ENCODE measurements around the gene UBAP1.
"Not testable (repeated sequence)": the region's sequence is repeated elsewhere in the genome, so short reads cannot be mapped to it uniquely, and the experiment has no call there.

UBAP1 gene

GRCh38 chr9:34245212-34245611 lies 66.4 kb downstream of the UBAP1 start:
- not testable (repeated sequence) for H3K4me2 ChIP-seq (ENCODE audit: low read length); H3K4me3 ChIP-seq (ENCODE audit: low read depth, low read length); H3K27me3 ChIP-seq (ENCODE audit: insufficient read depth, low read length); H3K18ac ChIP-seq (ENCODE audit: low read length); H3K23ac ChIP-seq (ENCODE audit: low read length); H2BK5ac ChIP-seq (ENCODE audit: low read depth, low read length, poor library complexity); H3K9ac ChIP-seq (ENCODE audit: low read length); H4K91ac ChIP-seq (ENCODE audit: low read depth, low read length); H3K9me3 ChIP-seq (ENCODE audit: insufficient read depth, low read depth, low read length); H4K8ac ChIP-seq (ENCODE audit: low read depth, low read length); H3K27ac ChIP-seq (ENCODE audit: low read depth, low read length); H2AK5ac ChIP-seq (ENCODE audit: low read length); DNase-seq; H3K4me1 ChIP-seq (ENCODE audit: control insufficient read depth in 1 of 2, insufficient read depth in 2 of 2, low read length in 2 of 2); H3K79me2 ChIP-seq (ENCODE audit: control insufficient read depth, insufficient read depth, low read length, poor library complexity); H2BK12ac ChIP-seq (ENCODE audit: low read length); H3K79me1 ChIP-seq (ENCODE audit: low read length); H2BK120ac ChIP-seq (ENCODE audit: insufficient read depth, low read length, poor library complexity); H4K12ac ChIP-seq (ENCODE audit: low read depth, low read length); H3K4ac ChIP-seq (ENCODE audit: low read depth, low read length); H2AFZ ChIP-seq (ENCODE audit: insufficient read depth, low read length, poor library complexity); H3K14ac ChIP-seq (ENCODE audit: low read length)
- H3K36me3 ChIP-seq (ENCODE audit: control insufficient read depth in 1 of 2, insufficient read depth in 2 of 2, low read length in 2 of 2) = peaks cover 37 to 51% of the 10 kb centered on the region in 2 experiments
- WGBS (ENCODE audit: extremely low coverage, insufficient coverage, insufficient read length) = no CpG with 5 or more reads among the region's 2 CpGs

DNA sequence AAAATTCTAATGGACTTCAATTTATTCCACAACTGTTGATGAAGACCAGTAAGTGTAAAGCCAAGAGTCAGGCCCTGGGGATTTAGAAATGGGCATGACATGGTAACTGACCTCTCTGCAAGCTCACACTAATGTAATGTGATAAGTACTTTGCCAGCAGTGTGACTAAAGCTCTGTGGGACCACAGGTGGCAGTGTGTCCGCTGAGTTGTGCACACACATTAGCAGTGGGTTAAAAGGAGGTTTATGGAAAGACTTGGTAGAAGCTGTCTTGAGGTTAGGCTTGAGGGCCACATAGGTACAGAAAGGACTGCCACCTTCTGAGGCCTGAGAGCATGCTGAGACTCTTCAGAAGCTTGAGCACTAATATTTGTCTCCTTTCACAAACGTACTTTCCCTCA lies 67.6 kb downstream of the UBAP1 start:
- H3K27ac ChIP-seq (ENCODE audit: low read depth, low read length) = no peak overlapping the region
- no peak for DNase-seq
- no peak overlapping the region for H3K18ac ChIP-seq (ENCODE audit: low read length)
- no peaks in the 10 kb centered on the region for H3K4me1 ChIP-seq (ENCODE audit: control insufficient read depth in 1 of 2, insufficient read depth in 2 of 2, low read length in 2 of 2)
- H2AK5ac ChIP-seq (ENCODE audit: low read length) = no peak overlapping the region
- no peaks in the 10 kb centered on the region for H3K27me3 ChIP-seq (ENCODE audit: insufficient read depth, low read length)
- peak overlapping the region; percentile 40 for H3K9ac ChIP-seq (ENCODE audit: low read length)
- no peaks in the 10 kb centered on the region for H3K79me2 ChIP-seq (ENCODE audit: control insufficient read depth, insufficient read depth, low read length, poor library complexity)
- no peak overlapping the region for H2BK12ac ChIP-seq (ENCODE audit: low read length)
- no peaks in the 10 kb centered on the region for H3K9me3 ChIP-seq (ENCODE audit: insufficient read depth, low read depth, low read length)
- no peak overlapping the region for H2BK120ac ChIP-seq (ENCODE audit: insufficient read depth, low read length, poor library complexity)
- H3K4me2 ChIP-seq (ENCODE audit: low read length) = no peak overlapping the region
- H2AFZ ChIP-seq (ENCODE audit: insufficient read depth, low read length, poor library complexity) = no peak overlapping the region
- H4K12ac ChIP-seq (ENCODE audit: low read depth, low read length) = no peak overlapping the region
- H3K14ac ChIP-seq (ENCODE audit: low read length) = no peak overlapping the region
- no peaks in the 10 kb centered on the region for H3K79me1 ChIP-seq (ENCODE audit: low read length)
- H4K91ac ChIP-seq (ENCODE audit: low read depth, low read length) = no peak overlapping the region
- H3K23ac ChIP-seq (ENCODE audit: low read length) = no peak overlapping the region
- no peak overlapping the region for H2BK5ac ChIP-seq (ENCODE audit: low read depth, low read length, poor library complexity)
- H3K4ac ChIP-seq (ENCODE audit: low read depth, low read length) = no peak overlapping the region
- peaks cover 46 to 57% of the 10 kb centered on the region in 2 experiments for H3K36me3 ChIP-seq (ENCODE audit: control insufficient read depth in 1 of 2, insufficient read depth in 2 of 2, low read length in 2 of 2)
- H4K8ac ChIP-seq (ENCODE audit: low read depth, low read length) = no peak overlapping the region
- no peak overlapping the region for H3K4me3 ChIP-seq (ENCODE audit: low read depth, low read length)
- WGBS (ENCODE audit: extremely low coverage, insufficient coverage, insufficient read length) = 100% methylated on average over 1 of the region's 2 CpGs

GRCh38 chr9:34247782-34248181 lies 68.9 kb downstream of the UBAP1 start:
- not testable (repeated sequence) for H3K4ac ChIP-seq (ENCODE audit: low read depth, low read length); H3K4me2 ChIP-seq (ENCODE audit: low read length); DNase-seq; H2BK120ac ChIP-seq (ENCODE audit: insufficient read depth, low read length, poor library complexity); H3K27ac ChIP-seq (ENCODE audit: low read depth, low read length); H4K12ac ChIP-seq (ENCODE audit: low read depth, low read length); H2AFZ ChIP-seq (ENCODE audit: insufficient read depth, low read length, poor library complexity); H4K91ac ChIP-seq (ENCODE audit: low read depth, low read length); H3K9me3 ChIP-seq (ENCODE audit: insufficient read depth, low read depth, low read length); H3K23ac ChIP-seq (ENCODE audit: low read length); H2BK12ac ChIP-seq (ENCODE audit: low read length); H3K4me3 ChIP-seq (ENCODE audit: low read depth, low read length); H3K9ac ChIP-seq (ENCODE audit: low read length); H3K4me1 ChIP-seq (ENCODE audit: control insufficient read depth in 1 of 2, insufficient read depth in 2 of 2, low read length in 2 of 2); H3K79me2 ChIP-seq (ENCODE audit: control insufficient read depth, insufficient read depth, low read length, poor library complexity); H2AK5ac ChIP-seq (ENCODE audit: low read length); H4K8ac ChIP-seq (ENCODE audit: low read depth, low read length); H3K14ac ChIP-seq (ENCODE audit: low read length); H3K79me1 ChIP-seq (ENCODE audit: low read length); H2BK5ac ChIP-seq (ENCODE audit: low read depth, low read length, poor library complexity); H3K18ac ChIP-seq (ENCODE audit: low read length); H3K27me3 ChIP-seq (ENCODE audit: insufficient read depth, low read length)
- WGBS (ENCODE audit: extremely low coverage, insufficient coverage, insufficient read length) = no CpG with 5 or more reads among the region's 4 CpGs
- H3K36me3 ChIP-seq (ENCODE audit: control insufficient read depth in 1 of 2, insufficient read depth in 2 of 2, low read length in 2 of 2) = peaks cover 44 to 53% of the 10 kb centered on the region in 2 experiments

GRCh38 chr9:34249274-34249673 lies 70.4 kb downstream of the UBAP1 start:
- H3K79me1 ChIP-seq (ENCODE audit: low read length) = no peaks in the 10 kb centered on the region
- H3K79me2 ChIP-seq (ENCODE audit: control insufficient read depth, insufficient read depth, low read length, poor library complexity) = no peaks in the 10 kb centered on the region
- H3K18ac ChIP-seq (ENCODE audit: low read length) = no peak overlapping the region
- H3K14ac ChIP-seq (ENCODE audit: low read length) = no peak overlapping the region
- no peak for DNase-seq
- no peak overlapping the region for H4K12ac ChIP-seq (ENCODE audit: low read depth, low read length)
- no peak overlapping the region for H3K4ac ChIP-seq (ENCODE audit: low read depth, low read length)
- no peaks in the 10 kb centered on the region for H3K9me3 ChIP-seq (ENCODE audit: insufficient read depth, low read depth, low read length)
- H3K4me2 ChIP-seq (ENCODE audit: low read length) = no peak overlapping the region
- no peaks in the 10 kb centered on the region for H3K4me1 ChIP-seq (ENCODE audit: control insufficient read depth in 1 of 2, insufficient read depth in 2 of 2, low read length in 2 of 2)
- no peak overlapping the region for H3K9ac ChIP-seq (ENCODE audit: low read length)
- H2BK120ac ChIP-seq (ENCODE audit: insufficient read depth, low read length, poor library complexity) = no peak overlapping the region
- H2BK5ac ChIP-seq (ENCODE audit: low read depth, low read length, poor library complexity) = no peak overlapping the region
- H4K91ac ChIP-seq (ENCODE audit: low read depth, low read length) = no peak overlapping the region
- no peak overlapping the region for H4K8ac ChIP-seq (ENCODE audit: low read depth, low read length)
- H3K27ac ChIP-seq (ENCODE audit: low read depth, low read length) = no peak overlapping the region
- H2AK5ac ChIP-seq (ENCODE audit: low read length) = no peak overlapping the region
- no peak overlapping the region for H2BK12ac ChIP-seq (ENCODE audit: low read length)
- H3K27me3 ChIP-seq (ENCODE audit: insufficient read depth, low read length) = no peaks in the 10 kb centered on the region
- no peak overlapping the region for H3K4me3 ChIP-seq (ENCODE audit: low read depth, low read length)
- no CpG with 5 or more reads among the region's 7 CpGs for WGBS (ENCODE audit: extremely low coverage, insufficient coverage, insufficient read length)
- peaks cover 49 to 62% of the 10 kb centered on the region in 2 experiments for H3K36me3 ChIP-seq (ENCODE audit: control insufficient read depth in 1 of 2, insufficient read depth in 2 of 2, low read length in 2 of 2)
- no peak overlapping the region for H3K23ac ChIP-seq (ENCODE audit: low read length)
- H2AFZ ChIP-seq (ENCODE audit: insufficient read depth, low read length, poor library complexity) = no peak overlapping the region
